Measurements from ENCODE around the gene EVI5. TPM values are rescaled to one million over a fixed set of nuclear protein-coding genes. Genes with fewer than 3 reads are reported as not detected.

The EVI5 gene
- total RNA-seq, 1 donor from 2014 or later = 9.6 TPM

DNA sequence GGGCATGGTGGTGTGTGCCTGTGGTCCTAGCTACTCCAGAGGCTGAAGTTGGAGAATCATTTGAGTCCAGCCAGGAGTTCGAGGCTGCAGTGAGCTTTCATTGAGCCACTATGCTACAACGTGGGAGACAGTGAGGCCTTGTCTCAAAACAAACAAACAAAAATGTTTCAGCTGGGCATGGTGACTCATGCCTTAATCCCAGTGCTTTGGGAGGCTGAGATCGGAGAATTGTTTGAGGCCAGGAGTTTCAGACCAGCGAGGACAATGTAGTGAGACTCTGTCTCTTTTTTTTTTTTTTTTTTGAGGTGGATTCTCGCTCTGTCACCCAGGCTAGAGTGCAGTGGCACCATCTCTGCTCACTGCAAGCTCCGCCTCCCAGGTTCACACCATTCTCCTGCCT lies 41.9 kb upstream of the EVI5 start:
- no peak overlapping the region for H3K4me3 ChIP-seq (ENCODE audit: low read depth, low read length)
- TF ChIP-seq, protein P1, sequence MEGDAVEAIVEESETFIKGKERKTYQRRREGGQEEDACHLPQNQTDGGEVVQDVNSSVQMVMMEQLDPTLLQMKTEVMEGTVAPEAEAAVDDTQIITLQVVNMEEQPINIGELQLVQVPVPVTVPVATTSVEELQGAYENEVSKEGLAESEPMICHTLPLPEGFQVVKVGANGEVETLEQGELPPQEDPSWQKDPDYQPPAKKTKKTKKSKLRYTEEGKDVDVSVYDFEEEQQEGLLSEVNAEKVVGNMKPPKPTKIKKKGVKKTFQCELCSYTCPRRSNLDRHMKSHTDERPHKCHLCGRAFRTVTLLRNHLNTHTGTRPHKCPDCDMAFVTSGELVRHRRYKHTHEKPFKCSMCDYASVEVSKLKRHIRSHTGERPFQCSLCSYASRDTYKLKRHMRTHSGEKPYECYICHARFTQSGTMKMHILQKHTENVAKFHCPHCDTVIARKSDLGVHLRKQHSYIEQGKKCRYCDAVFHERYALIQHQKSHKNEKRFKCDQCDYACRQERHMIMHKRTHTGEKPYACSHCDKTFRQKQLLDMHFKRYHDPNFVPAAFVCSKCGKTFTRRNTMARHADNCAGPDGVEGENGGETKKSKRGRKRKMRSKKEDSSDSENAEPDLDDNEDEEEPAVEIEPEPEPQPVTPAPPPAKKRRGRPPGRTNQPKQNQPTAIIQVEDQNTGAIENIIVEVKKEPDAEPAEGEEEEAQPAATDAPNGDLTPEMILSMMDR (conservative IDR thresholded peaks at IDR 0.05; ENCODE audit: low read depth, low read length) = no peak
- DNase-seq (ENCODE audit: low read depth) = no peak

DNA sequence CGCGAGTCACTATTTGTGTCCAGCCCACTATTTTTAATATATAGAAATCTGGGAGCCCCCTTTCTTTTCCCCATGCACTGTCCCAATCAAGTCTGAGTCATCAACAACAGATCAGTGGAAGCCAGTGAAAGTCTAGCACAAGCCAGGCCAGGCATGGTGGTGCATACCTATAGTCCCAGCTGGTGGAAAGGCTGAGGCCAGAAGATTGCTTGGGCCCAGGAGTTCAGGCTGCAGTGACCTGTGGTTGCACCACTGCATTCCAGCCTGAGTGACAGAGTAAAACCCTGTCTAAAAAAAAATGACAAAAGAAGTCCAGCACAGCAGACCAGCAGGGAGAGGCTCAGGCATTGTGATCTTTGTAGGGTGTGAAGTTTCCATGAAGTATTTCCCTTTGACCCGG lies 38.0 kb upstream of the EVI5 start:
- TF ChIP-seq, protein P1 (conservative IDR thresholded peaks at IDR 0.05; ENCODE audit: low read depth, low read length) = no peak
- no peak overlapping the region for H3K4me3 ChIP-seq (ENCODE audit: low read depth, low read length)
- no peak for DNase-seq (ENCODE audit: low read depth)

DNA sequence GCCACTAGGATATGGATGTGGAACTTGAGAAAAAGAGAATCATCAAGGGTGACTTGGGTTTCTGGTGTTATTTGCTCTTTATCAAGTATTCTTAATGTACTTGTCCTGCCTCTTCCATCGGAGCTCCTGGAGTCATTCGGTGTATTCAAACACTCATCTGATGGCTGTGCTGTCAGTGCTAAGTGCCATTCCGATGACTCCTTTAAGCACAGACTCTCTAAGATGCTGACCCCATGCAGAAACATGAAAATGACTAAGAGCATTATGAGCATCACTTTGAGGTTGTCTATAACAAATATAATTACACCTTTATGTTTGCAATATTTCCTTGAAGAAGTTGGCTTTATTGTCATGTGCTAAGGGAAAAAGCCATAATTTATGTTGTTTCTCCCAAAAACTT lies 35.6 kb upstream of the EVI5 start:
- DNase-seq (ENCODE audit: low read depth) = no peak
- TF ChIP-seq, protein P1 (conservative IDR thresholded peaks at IDR 0.05; ENCODE audit: low read depth, low read length) = no peak

DNA sequence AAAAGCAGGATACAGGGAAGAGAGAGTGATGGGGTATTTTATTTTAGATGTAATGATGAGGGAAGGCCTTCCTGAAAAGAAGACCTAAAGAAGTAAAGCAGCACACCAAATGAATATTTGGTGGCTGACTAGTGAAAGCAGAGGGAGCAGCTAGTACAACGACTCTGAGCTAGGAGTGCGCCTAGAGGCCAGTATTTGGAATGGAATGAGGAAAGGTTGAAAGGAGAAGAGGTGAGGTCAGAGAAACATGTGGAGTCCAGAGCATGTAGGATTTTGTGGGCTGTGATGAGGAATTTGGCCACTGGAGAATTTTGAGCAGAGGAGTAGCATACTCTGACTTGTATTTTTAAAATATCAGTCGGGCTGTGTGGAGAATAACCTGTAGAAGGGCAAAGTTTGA lies 35.1 kb upstream of the EVI5 start:
- TF ChIP-seq, protein P1 (conservative IDR thresholded peaks at IDR 0.05; ENCODE audit: low read depth, low read length) = no peak
- H3K4me3 ChIP-seq (ENCODE audit: low read depth, low read length) = no peak overlapping the region
- DNase-seq (ENCODE audit: low read depth) = no peak

More for the DNA sequence above, 35.6 kb upstream of the EVI5 start:
- no peak overlapping the region for H3K4me3 ChIP-seq (ENCODE audit: low read depth, low read length)

DNA sequence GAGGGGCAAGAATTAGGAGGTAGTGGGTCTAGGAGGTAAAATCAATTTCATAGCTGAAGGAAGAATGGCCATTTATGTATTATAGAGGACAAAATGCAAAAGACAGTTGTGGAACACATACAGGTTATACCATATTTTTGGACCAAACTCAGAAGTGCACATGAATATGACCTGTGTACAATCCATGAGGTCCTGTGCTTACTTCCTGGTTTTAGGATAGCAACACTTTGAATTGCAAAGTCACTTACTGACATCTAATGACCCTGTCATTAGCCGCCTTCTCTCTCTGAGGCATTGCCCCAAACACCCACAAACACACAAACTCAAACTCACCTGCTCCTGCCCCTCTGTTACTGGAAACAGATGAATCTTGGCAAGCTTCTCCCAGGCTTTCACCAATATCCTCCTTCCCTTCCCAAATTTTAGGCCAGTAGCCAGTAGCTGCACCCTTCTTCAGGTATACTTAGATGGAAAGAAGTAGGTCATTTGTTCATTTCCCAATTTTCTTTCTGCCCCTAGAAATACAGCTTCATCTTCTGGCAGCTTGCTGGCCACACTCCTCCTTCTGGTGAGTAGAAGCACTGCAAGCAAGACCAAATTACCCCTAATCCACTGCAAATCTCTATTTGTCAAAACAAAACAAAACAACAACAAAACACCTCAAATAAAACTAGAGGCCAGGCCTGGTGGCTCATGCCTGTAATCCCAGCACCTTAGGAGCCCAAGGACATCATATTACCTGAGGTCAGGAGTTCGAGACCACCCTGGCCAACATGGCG lies 33.3 kb upstream of the EVI5 start:
- H3K4me3 ChIP-seq (ENCODE audit: low read depth, low read length) = no peak overlapping the region
- DNase-seq (ENCODE audit: low read depth) = no peak
- TF ChIP-seq, protein P1 (conservative IDR thresholded peaks at IDR 0.05; ENCODE audit: low read depth, low read length) = peak; percentile 78

- TF ChIP-seq, protein P1 (conservative IDR thresholded peaks at IDR 0.05; ENCODE audit: low read depth, low read length) = no peak
- DNase-seq (ENCODE audit: low read depth) = no peak
- H3K4me3 ChIP-seq (ENCODE audit: low read depth, low read length) = no peak overlapping the region
These were observed 32.3 kb upstream of the EVI5 start for GRCh38 chr1:92817137-92817697.

DNA sequence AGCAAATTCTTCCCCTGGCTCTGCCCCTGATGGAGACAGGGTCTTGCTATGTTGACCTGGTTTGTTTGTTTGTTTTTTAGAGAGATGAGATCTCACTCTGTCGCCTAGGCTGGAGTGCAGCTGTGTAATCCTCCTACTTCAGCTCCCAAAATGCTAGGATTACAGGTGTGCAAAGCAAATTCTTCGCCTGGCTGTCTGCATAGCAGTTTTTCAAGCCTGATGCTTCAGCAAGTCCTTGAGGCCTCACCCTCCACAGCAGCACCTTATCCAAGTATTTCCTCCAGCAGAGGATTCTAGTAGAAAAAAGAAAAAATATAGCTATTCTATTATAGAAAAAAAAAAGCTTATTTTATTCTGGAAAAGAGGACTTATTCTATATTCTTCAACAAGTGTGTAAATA lies 31.8 kb upstream of the EVI5 start:
- TF ChIP-seq, protein P1 (conservative IDR thresholded peaks at IDR 0.05; ENCODE audit: low read depth, low read length) = no peak
- H3K4me3 ChIP-seq (ENCODE audit: low read depth, low read length) = no peak overlapping the region
- DNase-seq (ENCODE audit: low read depth) = no peak
